ENCODE measurements around the gene RHOD. TPM values are rescaled to one million over a fixed set of nuclear protein-coding genes. Genes with fewer than 3 reads are reported as not detected.

The RHOD gene
- total and polyA plus RNA-seq, 9 of the 15 experiments (the other 6 are each of a cell fraction or from before 2014, with no cell fraction given): not detected

- H3K79me2 ChIP-seq (ENCODE audit: control insufficient read depth, insufficient read depth, low read length): peaks cover 31% of the 10 kb centered on the region
- ATAC-seq (no peak), DNase-seq (ENCODE audit: extremely low read depth in 1 of 4, low spot score in 3 of 4) (no peak), FAIRE-seq (no peak)
- WGBS (ENCODE audit: insufficient coverage, low coverage, missing lambda C conversion rate): 68% methylated on average over 7 of the region's 7 CpGs
- no peak for TF ChIP-seq CHAMP1 (IDR thresholded peaks at IDR 0.05)
- 0 out of 2 replicates have a peak, but pooled peaks have one; percentile 7 for TF ChIP-seq ZBTB33 (CRISPR knock-in tag; IDR thresholded peaks at IDR 0.05)
- TF ChIP-seq E2F3 (CRISPR knock-in tag; IDR thresholded peaks at IDR 0.05): no peak
- no peak for TF ChIP-seq ZNF146 (CRISPR knock-in tag; IDR thresholded peaks at IDR 0.05; ENCODE audit: unreplicated experiment)
- no peak for TF ChIP-seq ZNF584 (CRISPR knock-in tag; IDR thresholded peaks at IDR 0.05; ENCODE audit: low read depth)
- no peak overlapping the region for H3K4me3 ChIP-seq
- H3K4me2 ChIP-seq (ENCODE audit: insufficient read depth, low read length): no peak overlapping the region
- H3K27me3 ChIP-seq (ENCODE audit: control insufficient read depth in 2 of 2, insufficient read depth in 2 of 2, low read length in 2 of 2): no peaks in the 10 kb centered on the region
- no peaks in the 10 kb centered on the region for H3K36me3 ChIP-seq (ENCODE audit: control insufficient read depth, insufficient read depth, low read length)
- H2AFZ ChIP-seq (ENCODE audit: low read depth, low read length): peak overlapping the region; percentile 53
- intact Hi-C loops (cut with micrococcal nuclease): no loop called here
- peaks cover 3 to 34% of the 10 kb centered on the region in 2 experiments for H3K4me1 ChIP-seq (replicated peaks in 1 of 2; ENCODE audit: control insufficient read depth in 2 of 2, insufficient read depth in 2 of 2, low read length in 2 of 2)
- no TSS peak for BruUV-seq (replicated peaks)
- ChIA-PET CTCF (ENCODE audit: low intra/inter-chr PET ratio) (no interaction called here), POLR2A (interaction anchor here (0.9 kb wide), 1 partner anchor 21 kb away, joined by 3 read pairs; no protein-coding TSS in a partner anchor)
- H3K9me3 ChIP-seq (replicated peaks; ENCODE audit: control insufficient read depth, insufficient read depth, low read depth, low read length): no peaks in the 10 kb centered on the region
- H3K27ac ChIP-seq (ENCODE audit: extremely low read depth, low read depth, low read length): no peak overlapping the region
- H4K20me1 ChIP-seq (replicated peaks; ENCODE audit: control insufficient read depth, insufficient read depth, low read length): 0 out of 2 replicates have a peak, but pooled peaks cover 10% of the 10 kb centered on the region
- in situ Hi-C loops (cut with MboI): no loop called here
- H3K9me1 ChIP-seq (ENCODE audit: control insufficient read depth, insufficient read depth, low read length): no peaks in the 10 kb centered on the region
- no peak overlapping the region for H3K9ac ChIP-seq (ENCODE audit: insufficient read depth in 1 of 2, low read depth in 2 of 2, low read length in 2 of 2)
Observed at GRCh38 chr11:67117176-67117575, 60.5 kb downstream of the RHOD start.

Measured in K562 (cell line).